T-helper 17 cell (primary cell): ENCODE measurements around the gene UQCC2. TPM values are rescaled to one million over a fixed set of nuclear protein-coding genes. Genes with fewer than 3 reads are reported as not detected.

ENCODE experiments used
- ATAC-seq: fragments of 150-1000 bp; cut with Tn5 transposase; 2 replicates; pipeline ENCODE4 v1.10.0; 2021; ENCODE audit warnings: mild to moderate bottlenecking, moderate library complexity
- DNase-seq, 3 donors: peaks; one replicate each; pipeline versions ENCODE4 v3.0.0 to v3.0.0-alpha.2; 2020 to 2021
- H3K9me3 ChIP-seq: one replicate; pipeline ENCODE4 v1.7.0; 2013; ENCODE audit warnings: low read length, mild to moderate bottlenecking; ENCODE audit not compliant: control insufficient read depth, poor library complexity, severe bottlenecking
- H3K27ac Mint-ChIP-seq: one replicate; pipeline ENCODE4 v1.8.0; 2022; ENCODE audit warnings: mild to moderate bottlenecking, moderate library complexity, mixed read lengths
- H3K27me3 Mint-ChIP-seq: one replicate; pipeline ENCODE4 v1.8.0; 2022; ENCODE audit warnings: mixed read lengths
- H3K36me3 Mint-ChIP-seq: one replicate; pipeline ENCODE4 v1.8.0; 2022; ENCODE audit warnings: low read depth, mixed read lengths
- H3K4me1 Mint-ChIP-seq: one replicate; pipeline ENCODE4 v1.8.0; 2022; ENCODE audit warnings: mild to moderate bottlenecking, mixed read lengths
- H3K4me3 Mint-ChIP-seq: one replicate; pipeline ENCODE4 v1.8.0; 2022; ENCODE audit warnings: mild to moderate bottlenecking, moderate library complexity, mixed read lengths
- total RNA-seq, 4 donors: library from RNA in 2 of 4; stranded (reverse) in 2 of 4; gene quantifications; one replicate each; pipeline ENCODE4 v1.2.3 and lab custom pipeline; 2022 to 2026

The UQCC2 gene
- total RNA-seq, 2 donors from 2014 or later, result 17.3 to 19.8 TPM

DNA sequence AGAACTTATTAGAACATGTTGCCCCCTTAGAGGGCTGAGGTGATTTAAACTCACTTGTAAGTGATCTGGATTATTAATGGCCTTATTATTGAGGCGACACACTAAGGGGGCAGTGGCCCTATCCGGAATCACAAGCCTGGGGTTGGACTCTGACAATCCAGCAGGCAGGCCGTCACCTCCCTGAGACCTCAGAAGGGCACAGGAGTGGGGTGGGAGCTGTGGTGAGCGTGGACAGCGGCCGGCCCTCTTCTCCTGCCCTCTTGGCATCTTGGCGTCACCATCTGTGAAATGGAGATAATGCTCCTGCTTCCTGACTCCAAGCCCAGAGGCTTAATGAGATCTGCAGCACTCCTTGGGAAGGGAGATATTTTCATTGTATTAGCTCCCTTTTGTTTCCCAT, 15.6 kb upstream of the UQCC2 start:
- H3K4me3 Mint-ChIP-seq, result no peak overlapping the region
- H3K27me3 Mint-ChIP-seq, result peaks cover 56% of the 10 kb centered on the region
- H3K9me3 ChIP-seq, result no peaks in the 10 kb centered on the region
- no peaks in the 10 kb centered on the region for H3K36me3 Mint-ChIP-seq
- DNase-seq (no peak), ATAC-seq (no peak)
- H3K27ac Mint-ChIP-seq, result no peak overlapping the region
- H3K4me1 Mint-ChIP-seq, result peaks cover 13% of the 10 kb centered on the region

DNA sequence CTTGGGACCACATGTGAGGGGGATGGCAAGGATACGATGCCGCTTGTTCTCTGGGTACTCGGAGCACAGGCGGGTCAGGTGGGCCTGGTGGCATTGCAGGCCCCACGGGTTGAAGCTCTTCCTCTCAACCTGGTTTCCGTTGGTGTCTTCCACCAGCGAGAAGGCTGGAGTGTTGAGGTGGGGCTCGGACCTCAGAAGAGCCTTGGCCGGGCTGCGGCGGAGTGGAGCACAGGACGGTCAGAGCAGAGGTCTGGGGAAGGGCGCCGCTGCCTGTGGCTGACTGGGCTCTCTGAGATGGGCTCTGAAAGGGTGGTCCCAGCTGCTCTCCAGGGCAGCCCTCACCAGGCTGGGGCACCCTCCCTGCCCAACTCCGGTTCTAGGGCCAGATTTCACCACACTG, 15.2 kb upstream of the UQCC2 start:
- H3K9me3 ChIP-seq, result no peaks in the 10 kb centered on the region
- Mint-ChIP-seq H3K27ac (no peak overlapping the region), H3K4me1 (peaks cover 13% of the 10 kb centered on the region), H3K36me3 (no peaks in the 10 kb centered on the region), H3K4me3 (no peak overlapping the region), H3K27me3 (peaks cover 60% of the 10 kb centered on the region)
- DNase-seq (no peak), ATAC-seq (no peak)

DNA sequence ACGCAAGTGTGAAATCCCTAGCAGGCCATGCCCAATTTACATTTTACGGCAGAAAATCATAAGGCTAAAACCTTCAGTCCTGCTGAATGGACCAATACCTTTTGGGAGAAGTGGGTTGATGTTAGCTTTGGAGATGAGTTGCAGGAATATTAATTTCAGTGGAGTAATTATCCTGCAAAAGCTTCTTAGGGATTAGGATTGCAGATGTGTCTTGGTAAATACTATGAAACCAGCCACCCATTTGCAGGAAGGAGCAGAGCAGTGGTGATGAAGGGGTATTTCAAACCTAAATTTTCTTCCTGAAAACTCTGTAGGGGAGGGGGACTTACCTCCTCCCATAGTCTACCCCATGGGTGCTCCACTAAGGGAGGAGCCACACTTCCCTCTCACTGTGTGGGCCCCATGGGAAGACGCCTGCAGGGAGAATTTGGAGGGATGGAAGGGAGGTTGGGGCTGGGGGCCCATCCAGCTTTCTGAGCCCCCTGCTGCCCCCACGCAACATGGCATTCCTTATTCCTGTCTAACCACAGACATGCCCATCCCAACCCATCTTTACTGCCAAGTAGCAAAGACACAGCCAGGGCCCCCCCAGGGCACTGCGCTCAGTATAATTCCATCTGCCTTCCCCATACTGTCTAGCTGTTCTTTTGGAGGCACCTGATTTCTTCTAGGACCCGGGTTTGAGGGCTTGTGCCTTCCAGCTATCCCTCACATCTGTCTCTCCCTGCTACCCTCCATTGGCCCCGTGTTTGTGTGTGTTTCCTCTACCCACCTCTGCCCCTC, 14.6 kb upstream of the UQCC2 start:
- Mint-ChIP-seq H3K4me3 (no peak overlapping the region), H3K27me3 (peaks cover 64% of the 10 kb centered on the region)

DNA sequence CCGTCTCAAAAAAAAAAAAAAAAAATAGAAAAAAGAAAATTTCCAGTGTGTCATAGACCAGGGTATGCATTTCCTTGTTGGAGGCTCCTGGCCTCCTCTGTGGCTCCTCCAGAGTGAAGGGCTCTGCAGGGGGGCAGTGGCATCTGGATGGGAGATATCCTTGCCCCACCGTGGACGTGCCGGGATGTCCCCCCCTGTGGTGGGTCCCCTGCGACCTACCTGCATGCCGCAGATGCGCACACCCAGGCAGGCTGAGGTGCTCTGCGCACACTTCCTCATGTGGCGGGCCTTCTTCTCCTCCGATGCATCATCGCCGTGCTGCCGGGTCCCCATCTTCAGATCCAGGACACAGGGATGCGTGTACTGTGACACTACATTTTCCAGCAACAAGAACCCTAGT, 13.7 kb upstream of the UQCC2 start:
- no peak for ATAC-seq

More for the DNA sequence above, 14.6 kb upstream of the UQCC2 start:
- no peak overlapping the region for H3K27ac Mint-ChIP-seq
- H3K4me1 Mint-ChIP-seq, result peaks cover 13% of the 10 kb centered on the region
- DNase-seq (no peak), ATAC-seq (no peak)
- no peaks in the 10 kb centered on the region for H3K9me3 ChIP-seq
- no peaks in the 10 kb centered on the region for H3K36me3 Mint-ChIP-seq

DNA sequence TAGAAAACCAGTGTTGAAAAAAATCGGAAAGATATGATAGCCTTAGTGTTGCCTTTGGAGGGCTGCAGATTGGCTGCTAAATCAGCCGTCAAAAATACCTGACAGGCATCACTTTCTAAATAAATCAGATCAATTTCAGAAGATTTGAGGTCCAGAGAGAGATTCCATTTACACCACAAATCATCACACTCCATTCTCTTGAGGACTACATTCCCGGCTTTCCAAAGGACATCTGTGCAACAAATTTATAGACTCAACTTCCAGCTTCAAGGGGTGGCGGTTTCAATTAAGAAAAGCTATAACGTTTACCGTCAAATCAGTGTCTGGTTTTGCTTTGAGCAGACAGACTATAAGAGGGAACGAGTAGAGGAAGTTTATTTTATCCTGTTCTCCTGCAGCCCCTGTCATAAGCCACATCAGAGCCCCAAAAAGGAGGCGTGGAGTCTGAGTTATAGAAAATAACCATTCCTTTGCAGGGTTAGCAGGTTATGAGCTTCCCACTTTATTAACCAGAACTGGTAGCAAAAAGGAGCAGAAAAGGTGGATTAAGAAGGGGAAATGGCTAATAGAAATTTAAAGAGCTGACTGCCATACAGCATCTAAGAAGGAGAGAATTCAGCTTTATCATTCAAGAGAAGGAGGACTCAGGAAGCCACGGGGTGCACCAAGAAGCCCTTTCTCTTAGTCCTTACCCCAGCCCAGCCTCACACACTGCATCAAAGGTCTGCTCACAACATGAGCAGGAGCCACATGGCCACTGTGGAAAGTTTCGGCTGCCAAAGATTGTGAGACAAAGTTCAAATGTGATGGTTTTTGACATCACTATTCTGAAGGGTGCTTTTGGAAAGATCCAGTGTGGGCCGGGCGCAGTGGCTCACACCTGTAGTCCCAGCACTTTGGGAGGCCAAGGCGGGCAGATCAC, 12.9 kb upstream of the UQCC2 start:
- H3K4me3 Mint-ChIP-seq, result peak overlapping the region; percentile 50
- ATAC-seq (no peak), DNase-seq (no peak)
- peak overlapping the region; percentile 19 for H3K27ac Mint-ChIP-seq
- H3K27me3 Mint-ChIP-seq, result peaks cover 61% of the 10 kb centered on the region
- peaks cover 13% of the 10 kb centered on the region for H3K4me1 Mint-ChIP-seq
- H3K36me3 Mint-ChIP-seq, result no peaks in the 10 kb centered on the region
- H3K9me3 ChIP-seq, result no peaks in the 10 kb centered on the region

More for the DNA sequence above, 13.7 kb upstream of the UQCC2 start:
- DNase-seq, result no peak
- Mint-ChIP-seq H3K36me3 (no peaks in the 10 kb centered on the region), H3K4me1 (peaks cover 13% of the 10 kb centered on the region), H3K27ac (no peak overlapping the region), H3K4me3 (no peak overlapping the region), H3K27me3 (peaks cover 63% of the 10 kb centered on the region)
- no peaks in the 10 kb centered on the region for H3K9me3 ChIP-seq

DNA sequence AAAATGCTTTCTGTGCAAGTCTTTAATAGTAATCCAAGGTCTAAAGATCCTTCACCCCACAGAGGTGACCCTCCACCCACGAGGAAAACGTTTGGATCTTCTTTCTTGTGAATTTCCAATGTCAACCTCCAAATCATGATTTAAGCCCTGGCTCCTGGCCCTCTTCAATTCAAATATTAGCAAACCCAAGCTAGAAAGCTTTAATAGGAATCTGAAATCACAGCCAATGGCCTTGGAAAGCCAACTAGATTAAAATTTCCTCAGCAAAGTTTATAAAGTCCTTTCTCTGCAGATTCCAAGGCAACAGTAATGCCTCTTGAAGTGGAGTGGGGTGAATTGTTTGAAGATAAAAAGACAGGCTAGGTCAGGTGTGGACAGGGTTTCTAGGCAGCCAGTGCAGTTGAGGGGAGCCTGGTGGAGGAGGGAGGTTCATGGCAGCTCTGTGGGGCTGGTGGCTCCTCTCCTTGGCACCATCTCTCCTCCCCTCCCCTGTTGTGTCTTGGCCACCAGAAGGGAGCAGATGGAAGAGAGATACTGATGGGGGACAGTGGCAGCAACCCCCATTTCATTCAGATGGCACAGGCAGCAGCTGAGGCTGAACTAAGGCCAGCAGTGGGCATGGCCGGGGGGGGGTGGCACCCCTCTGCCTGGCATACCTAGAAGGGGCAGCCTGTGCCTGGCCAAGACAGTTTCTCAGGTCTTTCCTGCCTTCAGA, 12.0 kb upstream of the UQCC2 start:
- Mint-ChIP-seq H3K27me3 (peaks cover 56% of the 10 kb centered on the region), H3K27ac (peak overlapping the region; percentile 73), H3K36me3 (no peaks in the 10 kb centered on the region), H3K4me1 (peaks cover 11% of the 10 kb centered on the region), H3K4me3 (no peak overlapping the region)
- DNase-seq (no peak), ATAC-seq (no peak)
- no peaks in the 10 kb centered on the region for H3K9me3 ChIP-seq

DNA sequence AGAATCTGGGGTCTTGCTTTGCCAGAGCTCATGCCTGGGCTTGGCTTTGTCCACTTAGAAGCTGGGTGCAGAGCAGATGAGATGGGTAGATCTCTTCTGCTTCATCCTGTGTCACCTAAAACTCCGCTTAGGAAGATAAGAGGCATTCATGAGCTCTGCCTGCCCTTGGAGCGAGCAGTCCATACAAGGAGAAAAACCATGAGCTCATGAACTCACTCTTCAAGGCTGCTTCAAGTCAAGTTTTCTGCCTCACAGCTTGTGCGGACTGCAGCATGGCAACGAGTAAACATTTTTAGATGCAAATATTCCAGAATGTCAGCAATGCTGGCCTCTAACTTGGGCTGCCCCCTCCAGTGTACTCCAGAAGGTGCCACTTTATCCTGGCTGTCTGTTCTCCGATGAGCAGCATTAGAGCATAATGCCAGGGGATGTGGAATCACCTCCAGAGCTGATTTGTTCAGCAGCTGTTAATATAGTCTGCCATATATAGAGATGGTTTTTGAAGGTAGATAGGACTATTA, 10.7 kb upstream of the UQCC2 start:
- H3K27me3 Mint-ChIP-seq, result peaks cover 52% of the 10 kb centered on the region
- peak overlapping the region; percentile 73 for H3K27ac Mint-ChIP-seq
- H3K36me3 Mint-ChIP-seq, result no peaks in the 10 kb centered on the region
- DNase-seq (no peak), ATAC-seq (no peak)
- no peaks in the 10 kb centered on the region for H3K9me3 ChIP-seq
- peaks cover 9% of the 10 kb centered on the region for H3K4me1 Mint-ChIP-seq
- H3K4me3 Mint-ChIP-seq, result no peak overlapping the region

DNA sequence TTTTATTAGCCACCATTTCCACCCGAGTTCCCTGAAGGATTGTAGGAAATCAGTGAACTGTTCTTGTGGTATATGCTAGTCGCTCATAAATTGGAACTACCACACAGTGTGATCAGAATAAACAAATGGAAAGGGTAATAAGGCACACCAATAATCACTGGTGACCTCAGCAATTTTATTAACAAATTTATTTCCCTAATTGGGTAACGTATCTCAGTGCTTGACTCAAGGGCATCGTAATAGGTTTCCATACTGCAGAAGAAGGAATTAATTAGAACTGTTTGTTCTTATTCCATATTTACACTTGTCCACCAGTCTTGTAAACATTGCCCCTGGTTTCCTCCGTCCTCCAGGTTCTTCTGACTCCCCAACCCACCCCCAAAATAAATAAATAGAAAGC, 10.0 kb upstream of the UQCC2 start:
- no peaks in the 10 kb centered on the region for H3K9me3 ChIP-seq
- Mint-ChIP-seq H3K27ac (no peak overlapping the region), H3K36me3 (no peaks in the 10 kb centered on the region), H3K27me3 (peaks cover 46% of the 10 kb centered on the region), H3K4me3 (no peak overlapping the region), H3K4me1 (peaks cover 7% of the 10 kb centered on the region)
- no peak for DNase-seq
- no peak for ATAC-seq

DNA sequence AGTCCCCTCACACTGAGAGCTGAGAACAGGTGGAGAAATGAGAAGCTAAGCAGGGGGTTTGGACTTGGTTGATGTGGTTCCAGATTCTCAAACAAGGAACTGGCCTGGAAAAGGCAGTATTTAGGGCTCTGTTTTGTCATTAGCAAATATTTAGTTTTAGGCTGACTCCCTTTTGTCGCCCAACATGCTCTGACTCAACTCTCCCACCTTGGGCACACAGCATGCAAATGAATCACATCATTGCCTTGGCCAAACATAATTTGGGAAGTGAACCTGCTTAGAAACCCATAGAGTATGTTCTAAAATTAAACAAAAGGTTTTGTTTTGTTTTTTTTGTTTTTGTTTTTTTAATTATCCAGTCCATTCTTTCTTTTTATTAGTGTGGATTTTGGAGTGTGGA, 9.5 kb upstream of the UQCC2 start:
- H3K27ac Mint-ChIP-seq, result no peak overlapping the region
- ATAC-seq, result no peak

DNA sequence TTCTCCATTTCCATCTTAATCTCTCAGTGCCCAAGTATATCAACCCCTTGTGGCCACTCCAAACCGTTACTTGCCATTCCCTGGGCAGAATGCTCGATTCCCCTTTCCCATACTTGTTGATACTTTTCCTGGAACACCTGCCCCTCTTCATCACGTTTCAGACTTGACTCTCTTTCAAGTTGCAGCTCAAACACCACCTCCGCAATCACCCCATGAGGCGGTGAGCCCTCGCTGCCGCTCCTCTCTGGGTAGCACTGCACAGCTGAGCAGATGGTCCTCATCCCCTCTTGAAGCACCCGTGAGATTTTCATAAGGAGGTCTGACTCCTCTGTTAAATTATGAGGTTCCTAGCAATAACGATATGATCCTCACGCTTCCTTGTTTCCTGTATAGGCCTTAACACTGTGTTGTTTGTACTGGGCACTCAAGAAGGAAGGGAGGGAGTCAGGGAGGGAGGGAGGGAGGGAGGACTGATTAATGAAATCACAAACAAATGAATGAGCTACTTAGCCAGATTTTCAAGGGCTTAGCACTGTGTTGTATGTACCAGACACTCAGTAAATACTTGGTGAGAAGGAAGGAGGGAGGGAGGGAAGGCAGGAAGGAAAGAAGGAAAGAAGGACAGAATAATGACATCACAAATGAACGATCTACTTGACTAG, 8.0 kb upstream of the UQCC2 start:
- ATAC-seq (no peak), DNase-seq (no peak)
- no peaks in the 10 kb centered on the region for H3K9me3 ChIP-seq
- H3K4me1 Mint-ChIP-seq, result peaks cover 6% of the 10 kb centered on the region
- no peak overlapping the region for H3K27ac Mint-ChIP-seq
- no peak overlapping the region for H3K4me3 Mint-ChIP-seq
- no peaks in the 10 kb centered on the region for H3K36me3 Mint-ChIP-seq
- H3K27me3 Mint-ChIP-seq, result peaks cover 40% of the 10 kb centered on the region

More for the DNA sequence above, 9.5 kb upstream of the UQCC2 start:
- Mint-ChIP-seq H3K36me3 (no peaks in the 10 kb centered on the region), H3K4me1 (peaks cover 7% of the 10 kb centered on the region), H3K4me3 (no peak overlapping the region), H3K27me3 (peaks cover 44% of the 10 kb centered on the region)
- DNase-seq, result no peak
- H3K9me3 ChIP-seq, result no peaks in the 10 kb centered on the region

DNA sequence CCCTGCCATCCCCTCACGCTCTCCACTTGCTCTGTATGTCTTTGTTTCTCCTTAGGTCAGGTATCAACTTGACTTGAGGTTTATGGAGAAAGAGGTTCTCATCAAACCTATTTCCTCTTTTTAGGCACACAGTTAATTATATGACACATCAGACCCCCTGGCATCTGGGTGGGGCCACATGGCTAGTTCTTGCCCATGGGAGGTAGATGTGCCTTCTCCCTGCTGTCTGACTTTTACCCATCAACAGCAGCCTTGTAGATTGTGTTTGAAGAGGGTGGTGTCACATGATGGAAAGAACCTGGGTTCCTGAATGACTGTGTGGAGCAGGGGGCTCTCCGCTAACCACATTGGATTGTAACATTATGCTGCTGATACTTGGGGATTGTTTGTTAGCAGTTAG, 7.2 kb upstream of the UQCC2 start:
- ATAC-seq, result no peak
- H3K4me3 Mint-ChIP-seq, result no peak overlapping the region

DNA sequence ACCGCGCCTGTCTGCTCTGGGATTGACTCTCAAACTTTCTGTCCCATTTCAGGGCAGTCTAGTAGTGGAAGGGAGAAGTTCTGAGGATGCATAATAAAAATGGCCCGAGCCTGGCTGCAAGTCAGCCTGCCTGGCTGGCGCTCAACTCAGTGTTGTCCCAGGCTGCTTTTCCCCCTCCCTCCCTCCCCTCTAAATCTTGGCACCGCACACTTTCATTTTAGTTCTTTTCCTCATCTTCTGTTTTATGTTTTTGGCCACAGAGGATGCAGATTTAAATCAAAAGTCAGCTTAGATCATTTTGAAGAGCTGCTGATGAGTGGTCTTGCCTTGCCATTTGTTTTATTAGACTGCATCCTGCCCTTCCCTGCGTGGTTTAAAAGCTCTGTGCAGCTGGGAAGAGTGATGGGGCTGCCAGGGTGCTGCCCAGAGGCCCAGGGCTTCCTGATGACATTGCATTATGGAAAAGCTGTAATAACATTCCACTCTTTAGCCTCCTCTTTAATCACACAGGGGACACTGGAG, 6.5 kb upstream of the UQCC2 start:
- Mint-ChIP-seq H3K4me1 (no peaks in the 10 kb centered on the region), H3K4me3 (no peak overlapping the region), H3K27me3 (peaks cover 25% of the 10 kb centered on the region), H3K27ac (no peak overlapping the region), H3K36me3 (no peaks in the 10 kb centered on the region)
- ATAC-seq (no peak), DNase-seq (no peak)
- H3K9me3 ChIP-seq, result no peaks in the 10 kb centered on the region

More for the DNA sequence above, 7.2 kb upstream of the UQCC2 start:
- H3K36me3 Mint-ChIP-seq, result no peaks in the 10 kb centered on the region
- peaks cover 32% of the 10 kb centered on the region for H3K27me3 Mint-ChIP-seq
- peaks cover 2% of the 10 kb centered on the region for H3K4me1 Mint-ChIP-seq
- no peaks in the 10 kb centered on the region for H3K9me3 ChIP-seq
- no peak overlapping the region for H3K27ac Mint-ChIP-seq
- no peak for DNase-seq
